HepG2 (cell line): ENCODE results near the gene KRT82. TPM values are rescaled to one million over a fixed set of nuclear protein-coding genes. Genes with fewer than 3 reads are reported as not detected.

ENCODE experiments used
- ATAC-seq: fragments of 200-7000 bp; cut with Tn5 transposase; 3 replicates; pipeline ENCODE4 v1.9.1; 2020; ENCODE audit warnings: mild to moderate bottlenecking, moderate library complexity
- BruUV-seq: library from RNA; stranded (reverse); fragments of 400-500 nt; replicated peaks from 2 replicates; lab custom pipeline; 2021; lab: Mats Ljungman, UMichigan
- CTCF ChIA-PET: fragments of 300-600 bp; formaldehyde crosslinking; extraction: SDS; loops from one replicate; lab custom pipeline; 2021; ENCODE audit warnings: low total read pairs, inconsistent platforms, low intra/inter-chr PET ratio; lab: Yijun Ruan, JAX
- POLR2A ChIA-PET: fragments of 350-600 bp; sonication (Branson Sonifier 250); formaldehyde crosslinking; loops from one replicate; lab custom pipeline; 2020; ENCODE audit warnings: antibody characterized with exemption, inconsistent platforms; lab: Yijun Ruan, JAX
- DNase-seq: peaks from one replicate; pipeline ENCODE4 v3.0.0-alpha.2; 2015; ENCODE audit warnings: low spot score
- FAIRE-seq: peaks from 3 replicates; lab custom pipeline; 2011; peaks lifted over from hg19 to GRCh38; lab: Jason Lieb, UNC
- H2AFZ ChIP-seq: one replicate; pipeline ENCODE4 v1.6.1; 2011; ENCODE audit warnings: low read length, inconsistent platforms
- H3K27ac ChIP-seq: fragments of 300-600 bp; 3 replicates; pipeline ENCODE4 v1.8.0; 2011; ENCODE audit warnings: mixed run types, mild to moderate bottlenecking, mixed read lengths, low read length, inconsistent platforms; ENCODE audit not compliant: insufficient read depth; ENCODE audit errors: extremely low read length
- H3K27me3 ChIP-seq, 2 experiments: fragments of 200-600 bp in 1 of 2; 2 replicates in 1 of 2; 3 replicates in 1 of 2; pipeline versions ENCODE4 v1.6.0 to v1.8.0; 2011; ENCODE audit warnings: low read length in 2 of 2, mild to moderate bottlenecking in 2 of 2, moderate library complexity in 2 of 2, inconsistent platforms in 1 of 2; ENCODE audit not compliant: insufficient read depth in 2 of 2, control insufficient read depth in 1 of 2
- H3K36me3 ChIP-seq, 2 experiments: fragments of 200-600 bp in 1 of 2; replicated peaks in 1 of 2; 2 replicates in 1 of 2; 3 replicates in 1 of 2; pipeline versions ENCODE4 v1.5.1 to v1.8.0; 2011; ENCODE audit warnings: low read length in 2 of 2, inconsistent platforms in 1 of 2; ENCODE audit not compliant: insufficient read depth in 2 of 2, control insufficient read depth in 1 of 2
- H3K4me1 ChIP-seq: 2 replicates; pipeline ENCODE4 v1.5.1; 2012; ENCODE audit warnings: low read length, inconsistent platforms; ENCODE audit not compliant: insufficient read depth
- H3K4me2 ChIP-seq: 2 replicates; pipeline ENCODE4 v1.6.0; 2011; ENCODE audit warnings: low read depth, low read length, inconsistent platforms
- H3K4me3 ChIP-seq, 3 experiments: fragments of 200-600 bp in 1 of 3; sonication (generic), shearing (Covaris generic) in 1 of 3; replicated peaks in 1 of 3; 2 replicates each; pipeline ENCODE4 v1.5.1; 2011 to 2016; ENCODE audit warnings: low read length in 3 of 3, inconsistent platforms in 2 of 3, low read depth in 2 of 3, mild to moderate bottlenecking in 2 of 3, control low read depth in 1 of 3, mixed read lengths in 1 of 3; ENCODE audit not compliant: insufficient read depth in 1 of 3
- H3K79me2 ChIP-seq: one replicate; pipeline ENCODE4 v1.6.1; 2011; ENCODE audit warnings: low read length, inconsistent platforms; ENCODE audit not compliant: insufficient read depth
- H3K9ac ChIP-seq: 2 replicates; pipeline ENCODE4 v1.6.0; 2011; ENCODE audit warnings: mild to moderate bottlenecking, low read depth, low read length, inconsistent platforms; ENCODE audit not compliant: insufficient read depth
- H3K9me3 ChIP-seq: 2 replicates; pipeline ENCODE4 v1.5.1; 2012; ENCODE audit warnings: mild to moderate bottlenecking, low read length
- H4K20me1 ChIP-seq: 2 replicates; pipeline ENCODE4 v1.6.0; 2011; ENCODE audit warnings: inconsistent platforms, mild to moderate bottlenecking, low read length, moderate library complexity; ENCODE audit not compliant: insufficient read depth
- GZF1 ChIP-seq: sonication (generic); formaldehyde crosslinking; IDR thresholded peaks from 2 replicates; pipeline ENCODE4 v1.5.1; 2020; ENCODE audit warnings: mild to moderate bottlenecking, missing genetic modification reagents
- HMG20A ChIP-seq: IDR thresholded peaks from 2 replicates; pipeline ENCODE4 v1.6.1; 2016; ENCODE audit warnings: borderline replicate concordance
- MIXL1 ChIP-seq: IDR thresholded peaks from 2 replicates; pipeline ENCODE4 v1.6.1; 2016
- MTA3 ChIP-seq: sonication (generic); formaldehyde crosslinking; IDR thresholded peaks from 2 replicates; pipeline ENCODE4 v1.4.0; 2020; ENCODE audit warnings: missing genetic modification reagents
- MTF2 ChIP-seq: sonication (generic); formaldehyde crosslinking; IDR thresholded peaks from 2 replicates; pipeline ENCODE4 v1.5.0; 2020; ENCODE audit warnings: missing genetic modification reagents, borderline replicate concordance
- NR2F1 ChIP-seq, 2 experiments: fragments of 450-650 bp in 1 of 2; formaldehyde crosslinking in 1 of 2; IDR thresholded peaks; 2 replicates each; pipeline versions ENCODE4 v1.5.0 to v1.6.1; 2016 to 2020; ENCODE audit warnings: mild to moderate bottlenecking in 1 of 2, missing compliant biosample characterization in 1 of 2, missing genetic modification reagents in 1 of 2, moderate library complexity in 1 of 2
- POLR2A ChIP-seq, 2 experiments: IDR thresholded peaks; 2 replicates each; pipeline ENCODE4 v1.6.1; 2011; ENCODE audit warnings: low read depth in 2 of 2, low read length in 2 of 2, mild to moderate bottlenecking in 1 of 2, moderate library complexity in 1 of 2; ENCODE audit not compliant: insufficient read depth in 1 of 2
- REL ChIP-seq: sonication (generic); formaldehyde crosslinking; conservative IDR thresholded peaks from 2 replicates; pipeline ENCODE4 v1.8.0; 2022; ENCODE audit warnings: mild to moderate bottlenecking, missing genetic modification reagents, moderate library complexity
- SALL2 ChIP-seq: sonication (generic); formaldehyde crosslinking; IDR thresholded peaks from 2 replicates; pipeline ENCODE4 v1.8.1; 2023; ENCODE audit warnings: mild to moderate bottlenecking, missing genetic modification reagents, inconsistent platforms
- SIN3B ChIP-seq: fragments of 150-350 bp; IDR thresholded peaks from 2 replicates; pipeline ENCODE4 v1.6.1; 2014; ENCODE audit warnings: low read length
- SOX13 ChIP-seq, 3 experiments: fragments of 450-650 bp in 1 of 3; sonication (generic) in 1 of 3; formaldehyde crosslinking in 1 of 3; IDR thresholded peaks in 2 of 3; conservative IDR thresholded peaks in 1 of 3; 2 replicates each; pipeline versions ENCODE4 v1.5.0 to v1.6.1; 2016 to 2020; ENCODE audit warnings: antibody characterized with exemption in 1 of 3, mild to moderate bottlenecking in 1 of 3, missing compliant biosample characterization in 1 of 3, missing genetic modification reagents in 1 of 3, moderate library complexity in 1 of 3
- THAP11 ChIP-seq: IDR thresholded peaks from 2 replicates; pipeline ENCODE4 v1.6.1; 2016; ENCODE audit warnings: missing biosample characterization, missing genetic modification reagents
- ZKSCAN8 ChIP-seq: IDR thresholded peaks from 2 replicates; pipeline ENCODE4 v1.6.1; 2016; ENCODE audit warnings: borderline replicate concordance, missing genetic modification reagents, missing compliant biosample characterization
- ZNF274 ChIP-seq: sonication (generic); formaldehyde crosslinking; IDR thresholded peaks from 2 replicates; pipeline ENCODE4 v1.5.1; 2020; ENCODE audit warnings: mild to moderate bottlenecking, missing genetic modification reagents
- ZNF33A ChIP-seq: sonication (generic); formaldehyde crosslinking; IDR thresholded peaks from 2 replicates; pipeline ENCODE4 v1.5.1; 2020; ENCODE audit warnings: missing genetic modification reagents, mild to moderate bottlenecking, moderate library complexity, borderline replicate concordance
- ZNF639 ChIP-seq: conservative IDR thresholded peaks from 2 replicates; pipeline ENCODE4 v1.6.1; 2018; ENCODE audit warnings: missing genetic modification reagents
- ZNF749 ChIP-seq: sonication (generic); formaldehyde crosslinking; IDR thresholded peaks from 2 replicates; pipeline ENCODE4 v1.8.0; 2022; ENCODE audit warnings: mild to moderate bottlenecking, missing genetic modification reagents, moderate library complexity, borderline replicate concordance
- ZNF761 ChIP-seq: sonication (generic); formaldehyde crosslinking; conservative IDR thresholded peaks from 2 replicates; pipeline ENCODE4 v1.4.0; 2020; ENCODE audit warnings: mild to moderate bottlenecking, missing genetic modification reagents
- WGBS: methylation state at CpG from one replicate; pipeline ENCODE4 v1.1.6; 2017; ENCODE audit warnings: low lambda C conversion rate; 5-methylcytosine and 5-hydroxymethylcytosine counted together
- in situ Hi-C: cut with HindIII; loops from 2 replicates; pipeline ENCODE4 v1.10.0; 2017; ENCODE audit warnings: low pct_unique_long_range_greater_than_20kb; ENCODE audit not compliant: extremely low pct_ligation_motif_present
- intact Hi-C: fragments of 100-400 bp; cut with micrococcal nuclease; formaldehyde crosslinking; loops from one replicate; pipeline ENCODE4 v1.10.0; 2022; ENCODE audit not compliant: unreplicated experiment
- polyA plus RNA-seq, 8 experiments: library from polyadenylated mRNA; depleted of rRNA in 3 of 8; stranded (reverse) in 7 of 8; unstranded in 1 of 8; fragments of >200 nt; fragmentation: Illumina TruSeq in 4 of 8; extraction: Trizol in 4 of 8; gene quantifications; 2 replicates each; pipeline versions ENCODE4 v1.2.1 to v1.2.3, GENCODE V29; 2011 to 2016; ENCODE audit warnings: low read depth in 4 of 8, missing spikeins in 1 of 8, mixed read lengths in 1 of 8; ENCODE audit not compliant: insufficient read depth in 1 of 8
- total RNA-seq, 5 experiments: library from RNA; depleted of rRNA; stranded (reverse); fragments of >200 nt; fragmentation: Illumina TruSeq; extraction: Trizol; gene quantifications; 2 replicates each; pipeline ENCODE4 v1.2.3, GENCODE V29; 2016; ENCODE audit warnings: low read depth in 1 of 5

KRT82 gene
- total and polyA plus RNA-seq, 2 of the 13 experiments (the other 11 are each of a cell fraction or from before 2014, with no cell fraction given) = not detected

GRCh38 chr12:52367876-52368275 is 38.3 kb downstream of the KRT82 start:
- intact Hi-C loops = no loop called here
- POLR2A ChIA-PET = no interaction called here
- ATAC-seq = no peak

More at GRCh38 chr12:52367876-52368275, 38.3 kb downstream of the KRT82 start:
- Histone ChIP-seq H3K4me1 (peaks cover 5% of the 10 kb centered on the region; the same call in 1 of the 2 replicates), H3K9me3 (no peaks in the 10 kb centered on the region), H4K20me1 (no peaks in the 10 kb centered on the region), H3K79me2 (no peaks in the 10 kb centered on the region), H2AFZ (no peak overlapping the region), H3K36me3 (no peaks in the 10 kb centered on the region), H3K4me2 (no peak overlapping the region), H3K4me3 (no peak overlapping the region), H3K27ac (no peak overlapping the region)
- BruUV-seq = no TSS peak
- CTCF ChIA-PET = no interaction called here
- no peak for FAIRE-seq
- in situ Hi-C loops = no loop called here
- TF ChIP-seq MIXL1 (CRISPR knock-in tag) (no peak), ZKSCAN8 (CRISPR knock-in tag) (no peak), POLR2A (IDR thresholded peaks at IDR 0.05; ENCODE audit: insufficient read depth in 1 of 2, low read depth in 2 of 2, low read length in 2 of 2) (no peak), THAP11 (CRISPR knock-in tag) (no peak), MTF2 (no peak), ZNF761 (CRISPR knock-in tag) (no peak), ZNF639 (CRISPR knock-in tag) (no peak), GZF1 (CRISPR knock-in tag) (no peak), HMG20A (CRISPR knock-in tag) (no peak), REL (CRISPR knock-in tag) (no peak), SALL2 (CRISPR knock-in tag) (no peak), MTA3 (no peak), ZNF33A (CRISPR knock-in tag) (no peak), ZNF274 (CRISPR knock-in tag) (no peak), SIN3B (no peak), ZNF749 (CRISPR knock-in tag) (no peak), SOX13 (IDR thresholded peaks at IDR 0.05) (no peak), SOX13 (CRISPR knock-in tag; conservative IDR thresholded peaks at IDR 0.05 in 1 of 2, IDR thresholded peaks at IDR 0.05 in 1 of 2) (no peak), NR2F1 (CRISPR knock-in tag; IDR thresholded peaks at IDR 0.05) (no peak)
- TF ChIP-seq, all 625 proteins: peak for 0
- Histone ChIP-seq H3K9ac (no peak overlapping the region), H3K27me3 (peaks cover 6 to 55% of the 10 kb centered on the region in 2 experiments; a peak in 4 of 5 replicates)
- DNase-seq = no peak
- WGBS = 8% methylated on average over 6 of the region's 6 CpGs
